K562 (cell line): Measurements from ENCODE around the gene CCNQ. TPM values are rescaled to one million over a fixed set of nuclear protein-coding genes. Genes with fewer than 3 reads are reported as not detected.

Experiments used
- CAMTA2 ChIP-seq: fragments of 250-450 bp; sonication (Bioruptor Pico); conservative IDR thresholded peaks from 2 replicates; pipeline ENCODE4 v1.5.1; 2022
- CHD4 ChIP-seq: fragments of 200-600 bp; sonication (generic); IDR thresholded peaks from 3 replicates; pipeline ENCODE4 v1.6.1; 2012; ENCODE audit warnings: low read depth, mild to moderate bottlenecking, mixed read lengths, low read length, inconsistent platforms; ENCODE audit not compliant: insufficient read depth, insufficient replicate concordance, poor library complexity, severe bottlenecking
- EGR1 ChIP-seq: fragments of 450-650 bp; conservative IDR thresholded peaks from 2 replicates; pipeline ENCODE4 v1.6.1; 2017; ENCODE audit warnings: mild to moderate bottlenecking
- EHMT2 ChIP-seq: fragments of 450-650 bp; IDR thresholded peaks from 2 replicates; pipeline ENCODE4 v1.6.1; 2018; ENCODE audit warnings: antibody characterized with exemption
- HNRNPK ChIP-seq: fragments of 200-400 bp; formaldehyde crosslinking; IDR thresholded peaks from one replicate; pipeline ENCODE4 v1.6.1; 2018; ENCODE audit warnings: mild to moderate bottlenecking, low read depth, low read length; ENCODE audit not compliant: poor library complexity, severe bottlenecking
- MAFF ChIP-seq: IDR thresholded peaks from 2 replicates; pipeline ENCODE4 v1.6.1; 2012; ENCODE audit warnings: low read length, improper control_type of control experiment
- MED1 ChIP-seq: sonication (generic); formaldehyde crosslinking; IDR thresholded peaks from 2 replicates; pipeline ENCODE4 v1.8.1; 2023; ENCODE audit warnings: missing genetic modification reagents, borderline replicate concordance
- NFIC ChIP-seq: fragments of 450-650 bp; IDR thresholded peaks from 2 replicates; pipeline ENCODE4 v1.6.1; 2017; ENCODE audit warnings: mild to moderate bottlenecking, inconsistent platforms
- NR3C1 ChIP-seq: sonication (generic); formaldehyde crosslinking; IDR thresholded peaks from 2 replicates; pipeline ENCODE4 v1.8.1; 2022; ENCODE audit warnings: missing genetic modification reagents
- PML ChIP-seq: IDR thresholded peaks from 2 replicates; pipeline ENCODE4 v1.6.1; 2012; ENCODE audit warnings: low read length, inconsistent platforms
- PRPF4 ChIP-seq: fragments of 200-400 bp; formaldehyde crosslinking; IDR thresholded peaks from one replicate; pipeline ENCODE4 v1.6.1; 2017; ENCODE audit warnings: low read length, low read depth, mild to moderate bottlenecking; ENCODE audit not compliant: insufficient read depth, poor library complexity, severe bottlenecking
- RB1 ChIP-seq: fragments of 450-650 bp; IDR thresholded peaks from 2 replicates; pipeline ENCODE4 v1.6.1; 2017; ENCODE audit warnings: low read depth, mild to moderate bottlenecking
- SETDB1 ChIP-seq: IDR thresholded peaks from one replicate; pipeline ENCODE4 v1.6.1; 2012; ENCODE audit warnings: low read length, control low read depth, inconsistent platforms
- TEAD2 ChIP-seq: fragments of 450-650 bp; IDR thresholded peaks from 2 replicates; pipeline ENCODE4 v1.6.1; 2016; ENCODE audit warnings: missing genetic modification characterization, control low read depth, missing compliant biosample characterization
- THRAP3 ChIP-seq: fragments of 450-650 bp; IDR thresholded peaks from 2 replicates; pipeline ENCODE4 v1.6.1; 2016; ENCODE audit warnings: mild to moderate bottlenecking, inconsistent platforms, borderline replicate concordance
- WHSC1 ChIP-seq: IDR thresholded peaks from one replicate; pipeline ENCODE4 v1.6.1; 2012; ENCODE audit warnings: low read length, control low read depth, inconsistent platforms
- XRCC3 ChIP-seq: fragments of 450-650 bp; IDR thresholded peaks from 2 replicates; pipeline ENCODE4 v1.6.1; 2017; ENCODE audit warnings: mild to moderate bottlenecking, moderate library complexity
- ZFP1 ChIP-seq: fragments of 450-650 bp; formaldehyde crosslinking; IDR thresholded peaks from 2 replicates; pipeline ENCODE4 v1.4.0; 2020; ENCODE audit warnings: mild to moderate bottlenecking, mixed read lengths
- ZKSCAN3 ChIP-seq: fragments of 250-450 bp; sonication (Bioruptor Pico); IDR thresholded peaks from 2 replicates; pipeline ENCODE4 v1.4.0; 2020
- ZNF282 ChIP-seq: sonication (generic); formaldehyde crosslinking; IDR thresholded peaks from 2 replicates; pipeline ENCODE4 v1.8.1; 2023; ENCODE audit warnings: missing genetic modification reagents
- ZNF384 ChIP-seq: IDR thresholded peaks from 2 replicates; pipeline ENCODE4 v1.6.1; 2012; ENCODE audit warnings: low read depth, low read length, improper control_type of control experiment
- polyA plus RNA-seq, 8 experiments: library from polyadenylated mRNA; depleted of rRNA in 4 of 8; stranded (reverse) in 5 of 8; unstranded in 3 of 8; fragments of >200 nt; fragmentation: Nextera tagmentation in 2 of 8; fragmentation: Illumina TruSeq in 1 of 8; extraction: Ambion mirVana in 2 of 8; extraction: Trizol in 1 of 8; gene quantifications; 2 replicates each; pipeline versions ENCODE4 v1.2.1 to v1.2.3, GENCODE V29; 2011 to 2014; ENCODE audit warnings: inconsistent platforms in 1 of 8, missing spikeins in 1 of 8
- total RNA-seq, 7 experiments: library from RNA; depleted of rRNA in 6 of 7; stranded (reverse); fragments of >200 nt in 6 of 7; fragmentation: Illumina TruSeq in 2 of 7; extraction: Trizol in 2 of 7; gene quantifications; 2 replicates each; pipeline versions ENCODE4 v1.2.1 to v1.2.3, GENCODE V29; 2011 to 2021; ENCODE audit warnings: low replicate concordance in 1 of 7
- TF ChIP-seq, protein P1 (sequence below): fragments of 450-650 bp; IDR thresholded peaks from 2 replicates; pipeline ENCODE4 v1.6.1; 2014; ENCODE audit warnings: low read depth, mild to moderate bottlenecking, moderate library complexity, borderline replicate concordance
- TF ChIP-seq, protein P2 (sequence below): fragments of 250-450 bp; sonication (Bioruptor Pico); IDR thresholded peaks from 2 replicates; pipeline ENCODE4 v1.5.0; 2021; ENCODE audit warnings: mild to moderate bottlenecking, moderate library complexity
- TF ChIP-seq, protein P3 (sequence below): fragments of 250-450 bp; sonication (Bioruptor Pico); IDR thresholded peaks from 2 replicates; pipeline ENCODE4 v1.8.0; 2022; ENCODE audit warnings: moderate library complexity, mild to moderate bottlenecking, inconsistent platforms

Gene CCNQ
- total and polyA plus RNA-seq, 9 of the 15 experiments (the other 6 are each of a cell fraction or from before 2014, with no cell fraction given) = 0.92 to 53.8 (median 25.3) TPM

DNA sequence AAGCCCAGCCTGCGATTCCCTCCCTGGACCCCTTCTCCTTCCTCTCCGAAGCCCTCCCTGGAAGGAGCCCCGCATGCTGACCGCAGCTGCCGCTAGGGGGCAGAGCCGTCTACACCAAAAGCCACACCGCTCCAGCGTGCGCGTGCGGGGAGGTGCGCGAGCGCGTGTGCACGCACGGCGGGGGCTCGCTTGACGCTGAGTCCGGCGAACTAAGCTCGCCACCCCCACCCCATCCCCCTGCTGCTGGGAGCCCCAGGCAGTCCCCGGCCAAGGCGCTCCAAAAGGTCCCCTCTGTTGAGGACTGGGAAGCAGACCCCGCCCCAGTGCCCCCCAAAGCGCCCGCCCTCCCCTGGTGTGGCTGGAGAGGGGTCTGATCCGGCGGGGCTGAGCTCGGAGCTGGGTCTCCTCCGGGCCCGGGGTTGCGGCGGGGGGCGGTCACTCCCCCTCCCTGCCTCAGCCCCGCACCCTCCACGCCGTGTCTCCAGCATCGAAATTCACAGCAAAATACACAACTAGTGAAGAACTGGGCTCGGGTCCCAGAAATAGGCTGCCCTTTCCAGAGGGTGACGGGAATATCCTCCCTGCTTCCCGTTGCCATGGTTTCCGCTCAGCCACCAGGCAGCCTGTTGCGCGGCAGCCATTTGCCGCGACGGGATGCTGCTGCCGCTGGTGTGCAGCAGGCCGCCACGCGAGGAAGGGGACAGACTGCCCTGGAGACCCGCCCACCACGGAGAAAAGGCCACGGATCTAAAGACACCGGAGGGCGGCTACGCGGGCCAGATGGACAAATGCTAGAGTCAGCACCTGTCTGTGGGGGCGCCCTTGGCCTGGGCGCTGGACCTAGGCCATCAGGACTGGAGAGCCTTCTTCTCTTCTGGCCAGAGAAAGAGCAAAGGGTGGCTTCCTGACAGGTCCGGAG lies 11.2 kb upstream of the CCNQ start (continued):
- TF ChIP-seq ZNF282 (CRISPR knock-in tag) (peak; percentile 74; the same call in 1 of the 2 replicates), SETDB1 (no peak), CHD4 (no peak), WHSC1 (no peak), ZFP1 (no peak), HNRNPK (no peak), EGR1 (no peak), NFIC (no peak), XRCC3 (no peak), MED1 (CRISPR knock-in tag) (no peak), THRAP3 (no peak), PRPF4 (no peak), TEAD2 (no peak), ZNF384 (no peak), MAFF (no peak), ZKSCAN3 (CRISPR knock-in tag) (no peak), PML (no peak), NR3C1 (CRISPR knock-in tag) (peak; percentile 96), RB1 (peak; percentile 41; the same call in 1 of the 2 replicates), EHMT2 (no peak), CAMTA2 (CRISPR knock-in tag) (no peak)
- TF ChIP-seq, protein P1, sequence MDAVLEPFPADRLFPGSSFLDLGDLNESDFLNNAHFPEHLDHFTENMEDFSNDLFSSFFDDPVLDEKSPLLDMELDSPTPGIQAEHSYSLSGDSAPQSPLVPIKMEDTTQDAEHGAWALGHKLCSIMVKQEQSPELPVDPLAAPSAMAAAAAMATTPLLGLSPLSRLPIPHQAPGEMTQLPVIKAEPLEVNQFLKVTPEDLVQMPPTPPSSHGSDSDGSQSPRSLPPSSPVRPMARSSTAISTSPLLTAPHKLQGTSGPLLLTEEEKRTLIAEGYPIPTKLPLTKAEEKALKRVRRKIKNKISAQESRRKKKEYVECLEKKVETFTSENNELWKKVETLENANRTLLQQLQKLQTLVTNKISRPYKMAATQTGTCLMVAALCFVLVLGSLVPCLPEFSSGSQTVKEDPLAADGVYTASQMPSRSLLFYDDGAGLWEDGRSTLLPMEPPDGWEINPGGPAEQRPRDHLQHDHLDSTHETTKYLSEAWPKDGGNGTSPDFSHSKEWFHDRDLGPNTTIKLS = no peak
- TF ChIP-seq, protein P2, sequence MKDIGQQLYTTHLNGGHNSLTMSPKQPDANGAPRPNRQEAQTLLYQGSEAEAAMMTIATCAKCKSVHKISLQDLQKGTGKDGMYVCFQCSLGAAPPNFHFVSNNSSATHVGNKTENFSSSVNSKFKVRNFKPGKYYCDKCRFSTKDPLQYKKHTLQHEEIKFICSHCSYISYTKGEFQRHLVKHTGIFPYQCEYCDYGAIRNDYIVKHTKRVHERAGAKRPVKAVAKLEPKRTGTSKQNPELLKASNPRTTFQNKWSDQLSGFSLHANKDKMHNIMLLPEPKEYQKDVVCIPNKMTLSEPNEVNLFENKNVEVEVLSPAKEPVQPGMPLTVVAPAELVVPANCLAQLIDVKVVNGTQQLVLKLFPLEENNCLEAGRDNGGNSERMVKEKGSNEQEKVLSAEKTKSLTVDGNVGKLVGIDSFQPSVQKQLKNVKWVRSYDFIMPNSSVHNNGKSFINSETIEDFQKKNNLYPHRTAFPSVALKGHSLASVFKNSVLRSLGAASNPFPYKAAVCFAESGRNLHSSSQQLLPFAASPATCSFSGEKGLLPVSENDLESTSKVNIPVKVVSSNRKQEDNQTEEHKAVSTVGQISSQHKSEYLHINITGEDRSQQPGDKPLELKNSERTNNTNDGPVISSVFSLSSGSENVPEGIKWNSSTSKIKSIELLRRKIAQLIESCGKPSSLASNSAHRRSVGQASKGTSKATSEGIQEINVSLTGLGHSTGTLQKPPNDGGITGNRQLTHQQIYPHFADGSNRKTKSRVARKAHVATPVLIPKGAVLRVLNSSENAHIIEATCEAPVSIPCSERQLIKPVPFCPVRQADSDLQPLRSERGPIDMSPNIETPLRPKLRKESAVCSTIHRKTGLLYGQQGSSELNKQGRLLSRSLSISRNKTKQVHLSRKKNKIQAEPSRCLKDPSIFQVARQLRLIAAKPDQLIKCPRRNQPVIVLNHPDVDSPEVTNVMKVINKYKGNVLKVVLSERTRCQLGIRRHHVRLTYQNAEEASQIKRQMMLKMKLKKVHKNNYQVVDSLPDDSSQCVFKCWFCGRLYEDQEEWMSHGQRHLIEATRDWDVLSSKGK (CRISPR knock-in tag) = no peak
- TF ChIP-seq, protein P3, sequence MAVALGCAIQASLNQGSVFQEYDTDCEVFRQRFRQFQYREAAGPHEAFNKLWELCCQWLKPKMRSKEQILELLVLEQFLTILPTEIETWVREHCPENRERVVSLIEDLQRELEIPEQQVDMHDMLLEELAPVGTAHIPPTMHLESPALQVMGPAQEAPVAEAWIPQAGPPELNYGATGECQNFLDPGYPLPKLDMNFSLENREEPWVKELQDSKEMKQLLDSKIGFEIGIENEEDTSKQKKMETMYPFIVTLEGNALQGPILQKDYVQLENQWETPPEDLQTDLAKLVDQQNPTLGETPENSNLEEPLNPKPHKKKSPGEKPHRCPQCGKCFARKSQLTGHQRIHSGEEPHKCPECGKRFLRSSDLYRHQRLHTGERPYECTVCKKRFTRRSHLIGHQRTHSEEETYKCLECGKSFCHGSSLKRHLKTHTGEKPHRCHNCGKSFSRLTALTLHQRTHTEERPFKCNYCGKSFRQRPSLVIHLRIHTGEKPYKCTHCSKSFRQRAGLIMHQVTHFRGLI (CRISPR knock-in tag) = no peak
